ENCODE data around the gene PRKACB. TPM values are rescaled to one million over a fixed set of nuclear protein-coding genes. Genes with fewer than 3 reads are reported as not detected.

Gene PRKACB
- total RNA-seq, 1 donor from 2014 or later: 23.7 TPM

- no peaks in the 10 kb centered on the region for H3K27me3 ChIP-seq
- H3K27ac ChIP-seq: no peak overlapping the region
- H3K36me3 ChIP-seq: peaks cover 0 to 7% of the 10 kb centered on the region in 2 donors
- no peak for TF ChIP-seq CTCF (IDR thresholded peaks at IDR 0.05)
- intact Hi-C loops (cut with DNase I): no loop called here
- H3K9me3 ChIP-seq: no peaks in the 10 kb centered on the region
- H3K4me3 ChIP-seq: no peak overlapping the region
- no peaks in the 10 kb centered on the region for H3K4me1 ChIP-seq
- DNase-seq (ENCODE audit: low spot score in 2 of 2): no peak
Observed at GRCh38 chr1:84181350-84182005, 37.4 kb downstream of the PRKACB start.

DNA sequence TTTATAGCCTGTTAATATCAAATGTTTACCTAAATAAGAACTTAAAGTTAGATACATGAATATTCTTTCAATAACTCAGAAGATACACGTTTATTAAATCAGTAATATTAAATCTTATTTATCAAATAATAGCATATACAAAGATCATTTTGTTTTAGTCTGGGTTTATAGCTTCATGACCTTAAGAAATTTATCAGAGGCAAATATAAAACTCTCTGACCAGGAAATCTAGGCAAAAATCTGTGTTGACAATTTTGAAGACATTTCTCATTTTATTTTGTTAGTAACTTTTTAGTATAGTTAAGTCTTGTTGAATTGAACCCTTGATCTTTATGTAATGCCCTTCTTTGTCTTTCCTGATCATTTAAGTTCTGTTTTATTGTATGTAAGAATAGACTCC lies 46.4 kb downstream of the PRKACB start:
- Histone ChIP-seq H3K9me3 (peaks cover 9 to 27% of the 10 kb centered on the region in 2 donors), H3K36me3 (peaks cover 0 to 47% of the 10 kb centered on the region in 2 donors), H3K27ac (no peak overlapping the region), H3K27me3 (no peaks in the 10 kb centered on the region), H3K4me1 (no peaks in the 10 kb centered on the region), H3K4me3 (no peak overlapping the region)
- no peak for DNase-seq (ENCODE audit: low spot score in 2 of 2)
- TF ChIP-seq CTCF (IDR thresholded peaks at IDR 0.05): no peak
- intact Hi-C loops (cut with DNase I): no loop called here

DNA sequence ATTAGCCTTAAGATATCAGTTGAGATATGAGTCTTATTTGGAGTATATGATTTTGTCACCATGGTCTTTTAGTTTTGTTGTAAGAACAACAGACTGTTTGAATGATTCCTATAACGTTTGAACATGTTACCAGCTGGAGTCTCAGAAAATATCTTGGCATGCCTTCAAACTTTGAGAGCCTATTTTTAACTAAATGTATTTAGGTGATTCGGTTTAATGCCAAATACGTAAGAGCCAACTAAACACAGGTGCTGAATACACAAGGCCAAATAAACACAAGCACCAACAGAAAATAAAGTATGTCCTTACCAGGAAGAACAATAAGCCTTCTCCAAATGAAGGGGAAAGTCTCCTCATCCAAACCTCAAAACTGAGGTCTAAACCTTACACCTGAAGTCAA lies 48.6 kb downstream of the PRKACB start:
- intact Hi-C loops (cut with DNase I): no loop called here
- TF ChIP-seq CTCF (IDR thresholded peaks at IDR 0.05): no peak
- Histone ChIP-seq H3K4me3 (no peak overlapping the region), H3K27me3 (no peaks in the 10 kb centered on the region), H3K4me1 (no peaks in the 10 kb centered on the region), H3K27ac (no peak overlapping the region), H3K36me3 (peaks cover 6 to 42% of the 10 kb centered on the region in 2 donors), H3K9me3 (peaks cover 9 to 27% of the 10 kb centered on the region in 2 donors)
- no peak for DNase-seq (ENCODE audit: low spot score in 2 of 2)

GRCh38 chr1:84198832-84199231 lies 54.8 kb downstream of the PRKACB start:
- intact Hi-C loops (cut with DNase I): no loop called here
- no peak for DNase-seq (ENCODE audit: low spot score in 2 of 2)
- Histone ChIP-seq H3K36me3 (peaks cover 22 to 29% of the 10 kb centered on the region in 2 donors), H3K4me3 (no peak overlapping the region), H3K9me3 (peaks cover 0 to under 1% of the 10 kb centered on the region in 2 donors), H3K27ac (no peak overlapping the region), H3K4me1 (no peaks in the 10 kb centered on the region), H3K27me3 (no peaks in the 10 kb centered on the region)
- no peak for TF ChIP-seq CTCF (IDR thresholded peaks at IDR 0.05)

GRCh38 chr1:84199257-84199656 lies 55.2 kb downstream of the PRKACB start:
- H3K27ac ChIP-seq: no peak overlapping the region
- no peaks in the 10 kb centered on the region for H3K9me3 ChIP-seq
- H3K4me1 ChIP-seq: no peaks in the 10 kb centered on the region
- peaks cover 22 to 29% of the 10 kb centered on the region in 2 donors for H3K36me3 ChIP-seq
- no peak for DNase-seq (ENCODE audit: low spot score in 2 of 2)
- no peak overlapping the region for H3K4me3 ChIP-seq
- intact Hi-C loops (cut with DNase I): no loop called here
- H3K27me3 ChIP-seq: no peaks in the 10 kb centered on the region
- no peak for TF ChIP-seq CTCF (IDR thresholded peaks at IDR 0.05)

GRCh38 chr1:84202126-84202525 lies 58.1 kb downstream of the PRKACB start:
- intact Hi-C loops (cut with DNase I): no loop called here
- H3K36me3 ChIP-seq: peaks cover 20 to 31% of the 10 kb centered on the region in 2 donors

More at GRCh38 chr1:84202126-84202525, 58.1 kb downstream of the PRKACB start:
- H3K9me3 ChIP-seq: no peaks in the 10 kb centered on the region
- no peak overlapping the region for H3K4me3 ChIP-seq
- DNase-seq (ENCODE audit: low spot score in 2 of 2): no peak
- H3K27me3 ChIP-seq: no peaks in the 10 kb centered on the region
- H3K27ac ChIP-seq: no peak overlapping the region
- no peak for TF ChIP-seq CTCF (IDR thresholded peaks at IDR 0.05)
- no peaks in the 10 kb centered on the region for H3K4me1 ChIP-seq
